HEK293T (cell line): ENCODE results near the gene ELMO3.

Experiments
- CTCF ChIA-PET: fragments of 350-600 bp; formaldehyde crosslinking; extraction: SDS; loops from one replicate; lab custom pipeline; 2021; ENCODE audit warnings: antibody characterized with exemption, inconsistent platforms; lab: Yijun Ruan, JAX
- POLR2A ChIA-PET: fragments of 350-600 bp; formaldehyde crosslinking; extraction: SDS; loops from one replicate; lab custom pipeline; 2020; ENCODE audit warnings: antibody characterized with exemption, inconsistent platforms; lab: Yijun Ruan, JAX
- DNase-seq: peaks from one replicate; pipeline ENCODE4 v3.0.0; 2012; ENCODE audit warnings: mixed read lengths; ENCODE audit errors: extremely low spot score
- ARNT ChIP-seq: fragments of 450-650 bp; IDR thresholded peaks from 2 replicates; pipeline ENCODE4 v1.6.1; 2017; ENCODE audit warnings: mild to moderate bottlenecking
- BHLHE40 ChIP-seq: fragments of 450-650 bp; IDR thresholded peaks from 2 replicates; pipeline ENCODE4 v1.6.1; 2016; ENCODE audit warnings: mild to moderate bottlenecking, moderate library complexity, borderline replicate concordance
- CTBP1 ChIP-seq: fragments of 450-650 bp; IDR thresholded peaks from 2 replicates; pipeline ENCODE4 v1.6.1; 2016; ENCODE audit warnings: borderline replicate concordance
- ELF4 ChIP-seq: fragments of 450-650 bp; IDR thresholded peaks from 2 replicates; pipeline ENCODE4 v1.6.1; 2017; ENCODE audit warnings: antibody characterized with exemption
- FOXA1 ChIP-seq: fragments of 450-650 bp; IDR thresholded peaks from 2 replicates; pipeline ENCODE4 v1.6.1; 2016; ENCODE audit warnings: mild to moderate bottlenecking
- FOXK2 ChIP-seq: fragments of 450-650 bp; IDR thresholded peaks from 2 replicates; pipeline ENCODE4 v1.6.1; 2016; ENCODE audit warnings: mild to moderate bottlenecking
- FOXM1 ChIP-seq: fragments of 450-650 bp; IDR thresholded peaks from 2 replicates; pipeline ENCODE4 v1.6.1; 2017; ENCODE audit warnings: mild to moderate bottlenecking, borderline replicate concordance
- HDGF ChIP-seq: fragments of 450-650 bp; IDR thresholded peaks from 2 replicates; pipeline ENCODE4 v1.6.1; 2017; ENCODE audit warnings: antibody characterized with exemption, borderline replicate concordance
- L3MBTL2 ChIP-seq: fragments of 450-650 bp; conservative IDR thresholded peaks from 2 replicates; pipeline ENCODE4 v1.6.1; 2016; ENCODE audit warnings: mild to moderate bottlenecking
- LEF1 ChIP-seq: fragments of 450-650 bp; IDR thresholded peaks from 2 replicates; pipeline ENCODE4 v1.6.1; 2017; ENCODE audit warnings: mild to moderate bottlenecking, borderline replicate concordance
- NFRKB ChIP-seq: fragments of 450-650 bp; IDR thresholded peaks from 2 replicates; pipeline ENCODE4 v1.6.1; 2016; ENCODE audit warnings: mild to moderate bottlenecking, moderate library complexity
- SP1 ChIP-seq: fragments of 450-650 bp; IDR thresholded peaks from 2 replicates; pipeline ENCODE4 v1.6.1; 2017
- SUZ12 ChIP-seq: fragments of 450-650 bp; IDR thresholded peaks from 2 replicates; pipeline ENCODE4 v1.6.1; 2016; ENCODE audit warnings: mild to moderate bottlenecking
- TARDBP ChIP-seq: fragments of 450-650 bp; IDR thresholded peaks from 2 replicates; pipeline ENCODE4 v1.6.1; 2016
- ZNF384 ChIP-seq: fragments of 450-650 bp; IDR thresholded peaks from 2 replicates; pipeline ENCODE4 v1.6.1; 2016
- TF ChIP-seq, protein P1 (sequence below): fragments of 450-650 bp; IDR thresholded peaks from 2 replicates; pipeline ENCODE4 v1.6.1; 2016

The ELMO3 gene

DNA sequence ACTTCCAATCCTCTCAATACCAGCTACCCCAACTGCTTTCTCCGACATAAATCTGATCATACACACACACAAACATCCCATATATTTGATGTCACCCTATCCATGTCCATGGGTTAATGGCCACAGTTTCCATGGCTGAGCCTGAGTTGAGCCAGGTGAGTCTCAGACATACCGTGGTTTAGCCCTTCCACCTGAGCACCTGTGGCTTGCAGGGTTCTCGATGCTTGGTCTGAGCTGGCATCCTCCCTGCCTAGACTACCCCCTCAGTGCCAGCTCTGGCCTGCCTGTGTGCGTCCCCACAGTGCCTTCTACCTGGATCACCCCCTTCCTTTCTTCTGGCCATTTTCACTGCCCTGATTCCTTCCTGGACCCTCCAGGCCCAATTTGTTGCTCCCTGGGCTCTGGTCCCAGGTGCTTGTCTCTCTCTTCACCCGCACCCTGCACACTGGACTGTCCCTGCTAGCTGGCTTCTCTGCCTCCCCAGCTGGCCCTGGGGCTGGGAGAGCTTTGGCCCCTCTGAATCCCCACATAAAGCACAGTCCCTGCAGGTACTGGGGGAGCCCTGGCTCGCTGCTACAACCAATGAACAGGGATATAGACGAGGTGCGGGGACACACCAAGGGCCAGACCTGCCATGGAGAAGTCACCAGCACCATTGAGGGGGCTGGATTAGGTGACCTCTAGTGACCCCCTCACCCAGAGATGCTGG, 7.4 kb downstream of the ELMO3 start:
- TF ChIP-seq HDGF = no peak
- no peak for TF ChIP-seq FOXM1
- no peak for TF ChIP-seq TARDBP
- TF ChIP-seq ELF4 = no peak
- TF ChIP-seq NFRKB = no peak
- TF ChIP-seq SP1 = no peak
- TF ChIP-seq, protein P1, sequence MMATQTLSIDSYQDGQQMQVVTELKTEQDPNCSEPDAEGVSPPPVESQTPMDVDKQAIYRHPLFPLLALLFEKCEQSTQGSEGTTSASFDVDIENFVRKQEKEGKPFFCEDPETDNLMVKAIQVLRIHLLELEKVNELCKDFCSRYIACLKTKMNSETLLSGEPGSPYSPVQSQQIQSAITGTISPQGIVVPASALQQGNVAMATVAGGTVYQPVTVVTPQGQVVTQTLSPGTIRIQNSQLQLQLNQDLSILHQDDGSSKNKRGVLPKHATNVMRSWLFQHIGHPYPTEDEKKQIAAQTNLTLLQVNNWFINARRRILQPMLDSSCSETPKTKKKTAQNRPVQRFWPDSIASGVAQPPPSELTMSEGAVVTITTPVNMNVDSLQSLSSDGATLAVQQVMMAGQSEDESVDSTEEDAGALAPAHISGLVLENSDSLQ = no peak
- no peak for TF ChIP-seq SUZ12
- TF ChIP-seq LEF1 = no peak
- no peak for TF ChIP-seq FOXA1
- no peak for TF ChIP-seq FOXK2
- TF ChIP-seq BHLHE40 = no peak
- no peak for TF ChIP-seq L3MBTL2
- TF ChIP-seq ARNT = no peak
- TF ChIP-seq ZNF384 = no peak
- POLR2A ChIA-PET = interaction anchor here (0.9 kb wide), 1 partner anchor 20 kb away, joined by 3 read pairs; no protein-coding TSS in a partner anchor
- DNase-seq = no peak
- CTCF ChIA-PET = interaction anchor here (0.6 kb wide), 1 partner anchor 9 kb away, joined by 3 read pairs; no protein-coding TSS in a partner anchor

DNA sequence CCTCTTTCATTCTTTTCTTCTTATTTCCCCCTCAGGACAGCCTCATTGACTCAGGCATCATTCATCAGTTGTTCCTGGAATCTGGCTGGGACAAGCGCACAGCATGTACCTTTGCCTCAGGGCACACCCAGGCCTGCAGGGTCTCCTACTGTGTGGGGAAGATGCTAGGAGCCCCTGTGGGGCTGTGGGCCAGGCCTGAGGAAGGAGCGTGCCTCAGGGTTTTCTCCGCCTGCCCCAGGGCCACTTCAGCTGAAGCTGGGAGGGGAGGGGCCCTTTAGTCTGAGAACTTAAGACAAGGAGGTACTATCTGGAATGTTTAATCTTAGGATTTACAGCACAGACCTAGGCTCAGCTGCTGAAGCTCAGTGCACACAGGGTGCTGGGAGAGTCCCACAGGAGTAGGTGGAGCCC, 7.9 kb downstream of the ELMO3 start:
- no peak for DNase-seq
- CTCF ChIA-PET = interaction anchor here (0.6 kb wide), 1 partner anchor 8 kb away, joined by 3 read pairs; no protein-coding TSS in a partner anchor
- TF ChIP-seq, protein P1 = no peak
- no peak for TF ChIP-seq LEF1
- TF ChIP-seq SUZ12 = no peak
- no peak for TF ChIP-seq FOXK2
- POLR2A ChIA-PET = interaction anchor here (0.9 kb wide), 1 partner anchor 21 kb away, joined by 3 read pairs; no protein-coding TSS in a partner anchor

DNA sequence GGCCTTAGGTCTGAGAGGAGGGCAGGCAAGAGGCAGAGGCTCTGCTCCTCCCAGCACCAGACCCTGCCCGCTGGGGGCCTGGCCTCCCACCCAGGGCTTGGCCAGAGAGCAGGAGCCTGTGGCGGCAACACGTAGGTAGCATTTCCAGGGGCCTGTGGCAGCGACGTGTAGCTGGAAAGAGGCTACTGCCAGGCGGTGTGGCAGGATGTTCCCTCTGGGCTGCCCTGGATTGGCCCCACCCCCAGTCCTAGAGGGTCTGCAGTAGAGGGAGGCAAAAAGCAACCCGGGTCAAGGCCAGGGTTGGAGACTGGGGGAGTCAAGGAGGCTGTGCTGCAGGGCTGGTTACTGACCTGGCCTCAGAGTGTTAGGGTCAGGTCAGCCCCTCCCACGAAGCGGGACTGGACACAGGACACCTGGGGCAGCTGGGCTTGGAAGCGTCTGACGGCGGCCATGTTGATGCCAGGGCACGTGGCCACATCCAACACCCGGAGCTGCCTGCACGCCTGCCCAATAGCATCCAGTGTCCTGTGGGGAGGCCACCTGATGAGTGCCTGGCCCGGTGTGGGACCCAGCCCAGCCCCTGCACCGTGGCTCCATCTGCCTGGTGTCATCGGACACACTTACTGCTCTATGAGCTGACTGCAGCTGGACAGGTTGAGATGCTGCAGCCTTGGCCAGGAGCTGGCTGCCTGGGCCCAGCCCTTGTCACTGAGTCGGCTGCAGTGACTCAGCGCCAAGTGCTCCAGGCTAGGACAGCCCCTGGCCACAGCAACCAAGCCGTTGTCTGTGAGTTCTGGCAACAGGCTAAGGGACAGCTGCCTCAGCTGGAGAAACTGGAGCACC, 8.5 kb downstream of the ELMO3 start:
- CTCF ChIA-PET = interaction anchor here (0.6 kb wide), 1 partner anchor 8 kb away, joined by 3 read pairs; no protein-coding TSS in a partner anchor
- no peak for TF ChIP-seq FOXM1
- TF ChIP-seq, protein P1 = no peak
- TF ChIP-seq NFRKB = no peak
- TF ChIP-seq CTBP1 = no peak
- no peak for TF ChIP-seq ELF4
- no peak for TF ChIP-seq SUZ12
- no peak for TF ChIP-seq LEF1
- TF ChIP-seq FOXA1 = no peak
- no peak for TF ChIP-seq ARNT
- TF ChIP-seq ZNF384 = no peak
- TF ChIP-seq BHLHE40 = no peak
- TF ChIP-seq L3MBTL2 = no peak
- no peak for TF ChIP-seq SP1
- no peak for TF ChIP-seq FOXK2
- TF ChIP-seq TARDBP = no peak
- no peak for TF ChIP-seq HDGF
- POLR2A ChIA-PET = interaction anchor here (0.9 to 2.7 kb wide), 2 partner anchors 19 to 21 kb away, joined by 3 to 10 read pairs; partner anchors contain the start of gene TMEM208
- no peak for DNase-seq

DNA sequence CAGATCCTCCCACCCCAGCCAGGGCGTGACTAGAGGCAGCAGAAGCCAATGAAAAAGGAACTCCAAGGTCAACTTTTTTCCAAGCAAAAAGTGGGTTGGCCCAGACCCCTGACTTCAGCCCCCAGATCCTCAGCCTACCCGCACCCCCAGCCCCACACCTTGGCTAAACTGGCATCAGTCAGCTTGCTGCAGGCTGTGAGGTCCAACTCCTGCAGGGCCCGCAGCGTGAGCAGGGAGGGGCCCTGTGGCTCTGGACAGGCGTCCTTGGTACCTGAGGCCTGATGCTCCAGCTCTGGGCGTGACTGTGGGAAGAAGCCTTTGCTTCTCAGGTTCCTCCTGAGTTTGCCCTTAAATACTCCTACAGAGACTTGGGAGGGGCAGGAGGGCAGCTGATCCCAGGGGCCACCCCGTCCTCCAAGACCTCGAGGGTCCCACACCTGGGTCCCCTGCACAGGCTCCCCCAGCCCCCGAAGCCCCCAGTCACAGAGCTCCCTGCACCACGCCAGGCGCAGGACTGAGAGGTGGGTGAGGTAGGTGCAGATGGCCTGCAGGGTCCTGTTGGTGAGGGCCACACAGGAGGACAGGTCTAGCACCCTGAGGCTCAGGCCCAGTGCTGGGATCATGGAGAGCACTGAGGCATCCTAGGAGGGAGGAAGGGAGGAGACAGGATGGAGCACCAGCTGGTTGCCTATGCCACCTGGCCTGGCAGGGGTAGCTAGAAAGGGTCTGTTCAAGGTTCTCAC, 9.4 kb downstream of the ELMO3 start:
- no peak for TF ChIP-seq NFRKB
- TF ChIP-seq HDGF = no peak
- no peak for TF ChIP-seq CTBP1
- TF ChIP-seq BHLHE40 = no peak
- no peak for TF ChIP-seq TARDBP
- no peak for TF ChIP-seq L3MBTL2
- TF ChIP-seq SP1 = no peak
- TF ChIP-seq ZNF384 = no peak
- no peak for TF ChIP-seq FOXA1
- TF ChIP-seq FOXM1 = no peak
- TF ChIP-seq FOXK2 = no peak
- no peak for TF ChIP-seq ELF4
- TF ChIP-seq ARNT = no peak
- TF ChIP-seq SUZ12 = no peak
- TF ChIP-seq, protein P1 = no peak
- no peak for TF ChIP-seq LEF1
- no peak for DNase-seq
- ChIA-PET CTCF (no interaction called here), POLR2A (interaction anchor here (2.7 kb wide), 1 partner anchor 18 kb away, joined by 10 read pairs; the partner anchor contains the start of gene TMEM208)
